SK-N-SH (cell line): Measurements from ENCODE around the gene RICTOR. TPM values are rescaled to one million over a fixed set of nuclear protein-coding genes. Genes with fewer than 3 reads are reported as not detected.

Experiments used
- CTCF ChIA-PET: fragments of 300-600, 350-600 bp; formaldehyde crosslinking; extraction: SDS; loops from one replicate; lab custom pipeline; 2021; lab: Yijun Ruan, JAX
- POLR2A ChIA-PET: fragments of 350-600 bp; sonication (Branson Sonifier 250); formaldehyde crosslinking; extraction: SDS; loops from one replicate; lab custom pipeline; 2020; ENCODE audit warnings: antibody characterized with exemption, inconsistent platforms; lab: Yijun Ruan, JAX
- DNase-seq: peaks from one replicate; pipeline ENCODE4 v3.0.0; 2012
- H2AFZ ChIP-seq: fragments of 200-600 bp; sonication (generic); 2 replicates; pipeline ENCODE4 v1.8.1; 2016; ENCODE audit warnings: antibody characterized with exemption, mild to moderate bottlenecking, low read depth
- H3F3A ChIP-seq: fragments of 200-600 bp; sonication (generic); replicated peaks from 2 replicates; pipeline ENCODE3; 2016; ENCODE audit warnings: antibody characterized with exemption, mild to moderate bottlenecking; ENCODE audit not compliant: insufficient read depth
- H3K27ac ChIP-seq, 2 experiments: fragments of 200-500 bp in 1 of 2; fragments of 200-600 bp in 1 of 2; sonication (Bioruptor generic) in 1 of 2; sonication (generic), shearing (Covaris generic) in 1 of 2; 2 replicates each; pipeline versions ENCODE4 v1.5.1 to v1.6.1; 2014 to 2016; ENCODE audit warnings: low read depth in 2 of 2, inconsistent platforms in 1 of 2, low read length in 1 of 2, mild to moderate bottlenecking in 1 of 2, mixed read lengths in 1 of 2
- H3K27me3 ChIP-seq: fragments of 200-600 bp; sonication (generic), shearing (Covaris generic); 2 replicates; pipeline ENCODE4 v1.6.1; 2016; ENCODE audit warnings: mixed run types; ENCODE audit not compliant: insufficient read depth
- H3K36me3 ChIP-seq, 2 experiments: fragments of 200-500 bp in 1 of 2; fragments of 200-600 bp in 1 of 2; sonication (Bioruptor generic) in 1 of 2; sonication (generic) in 1 of 2; replicated peaks in 1 of 2; 2 replicates each; pipeline versions ENCODE3 to v1.5.1; 2014 to 2016; ENCODE audit warnings: low read length in 1 of 2, mild to moderate bottlenecking in 1 of 2; ENCODE audit not compliant: insufficient read depth in 2 of 2, control insufficient read depth in 1 of 2
- H3K4me1 ChIP-seq, 2 experiments: fragments of 200-500 bp in 1 of 2; fragments of 200-600 bp in 1 of 2; sonication (Bioruptor generic) in 1 of 2; sonication (generic), shearing (Covaris generic) in 1 of 2; 2 replicates each; pipeline versions ENCODE4 v1.5.1 to v1.6.1; 2014 to 2016; ENCODE audit warnings: low read depth in 1 of 2, low read length in 1 of 2, mixed run types in 1 of 2; ENCODE audit not compliant: insufficient read depth in 2 of 2, control insufficient read depth in 1 of 2
- H3K4me2 ChIP-seq: fragments of 200-600 bp; sonication (generic), shearing (Covaris generic); 2 replicates; pipeline ENCODE4 v1.6.1; 2017; ENCODE audit warnings: mixed run types
- H3K4me3 ChIP-seq, 2 experiments: fragments of 200-500 bp in 1 of 2; fragments of 200-600 bp in 1 of 2; sonication (Bioruptor generic) in 1 of 2; sonication (generic), shearing (Covaris generic) in 1 of 2; 2 replicates each; pipeline versions ENCODE4 v1.5.1 to v1.8.1; 2014 to 2016; ENCODE audit warnings: low read depth in 2 of 2, inconsistent platforms in 1 of 2, low read length in 1 of 2, mild to moderate bottlenecking in 1 of 2, mixed read lengths in 1 of 2, moderate library complexity in 1 of 2
- H3K79me2 ChIP-seq: fragments of 200-600 bp; sonication (generic); 2 replicates; pipeline ENCODE4 v1.8.1; 2017; ENCODE audit warnings: mild to moderate bottlenecking; ENCODE audit not compliant: insufficient read depth
- H3K9ac ChIP-seq: fragments of 200-600 bp; sonication (generic); 2 replicates; pipeline ENCODE4 v1.6.1; 2017; ENCODE audit warnings: mixed run types
- H3K9me2 ChIP-seq: fragments of 200-600 bp; sonication (generic); 2 replicates; pipeline ENCODE4 v1.6.1; 2017; ENCODE audit warnings: mixed run types
- H3K9me3 ChIP-seq: fragments of 200-600 bp; sonication (generic); 2 replicates; pipeline ENCODE4 v1.6.1; 2017; ENCODE audit warnings: mixed run types, mild to moderate bottlenecking, moderate library complexity
- H4K20me1 ChIP-seq: fragments of 200-600 bp; sonication (generic); 2 replicates; pipeline ENCODE4 v1.6.1; 2017; ENCODE audit warnings: mild to moderate bottlenecking, mixed run types; ENCODE audit not compliant: insufficient read depth
- ELF1 ChIP-seq: IDR thresholded peaks from 2 replicates; pipeline ENCODE4 v1.4.0; 2012
- FOSL2 ChIP-seq: IDR thresholded peaks from 2 replicates; pipeline ENCODE4 v1.4.0; 2012; ENCODE audit warnings: low read depth, mild to moderate bottlenecking, moderate library complexity, borderline replicate concordance
- FOXJ3 ChIP-seq: sonication (generic); formaldehyde crosslinking; IDR thresholded peaks from 2 replicates; pipeline ENCODE4 v1.5.1; 2020; ENCODE audit warnings: mild to moderate bottlenecking, missing genetic modification reagents
- JUND ChIP-seq: IDR thresholded peaks from 2 replicates; pipeline ENCODE4 v1.4.0; 2012
- MXI1 ChIP-seq: IDR thresholded peaks from 2 replicates; pipeline ENCODE4 v1.6.1; 2012; ENCODE audit warnings: mild to moderate bottlenecking, low read depth, low read length, improper control_type of control experiment
- NRF1 ChIP-seq: IDR thresholded peaks from 2 replicates; pipeline ENCODE4 v1.6.1; 2012; ENCODE audit warnings: low read depth, mild to moderate bottlenecking, low read length
- RAD21 ChIP-seq: IDR thresholded peaks from 2 replicates; pipeline ENCODE4 v1.6.1; 2012; ENCODE audit warnings: mild to moderate bottlenecking, low read length
- RCOR1 ChIP-seq: fragments of 150-350 bp; IDR thresholded peaks from 2 replicates; pipeline ENCODE4 v1.6.1; 2017; ENCODE audit warnings: antibody characterized with exemption, low read length
- RXRA ChIP-seq: IDR thresholded peaks from 2 replicates; pipeline ENCODE4 v1.4.0; 2012; ENCODE audit warnings: low read depth, mild to moderate bottlenecking, borderline replicate concordance
- SIN3A ChIP-seq: IDR thresholded peaks from 2 replicates; pipeline ENCODE4 v1.6.1; 2012; ENCODE audit warnings: low read depth, mild to moderate bottlenecking, low read length, moderate library complexity, borderline replicate concordance
- SMC3 ChIP-seq: IDR thresholded peaks from 2 replicates; pipeline ENCODE4 v1.6.1; 2012; ENCODE audit warnings: low read depth, low read length, improper control_type of control experiment
- TEAD4 ChIP-seq: IDR thresholded peaks from 2 replicates; pipeline ENCODE4 v1.4.0; 2012; ENCODE audit warnings: mild to moderate bottlenecking, borderline replicate concordance; ENCODE audit not compliant: insufficient read depth
- USF1 ChIP-seq: IDR thresholded peaks from 2 replicates; pipeline ENCODE4 v1.4.0; 2012; ENCODE audit warnings: low read depth, borderline replicate concordance
- YY1 ChIP-seq: IDR thresholded peaks from 2 replicates; pipeline ENCODE4 v1.4.0; 2012; ENCODE audit warnings: low read depth, mild to moderate bottlenecking
- WGBS: methylation state at CpG from one replicate; pipeline ENCODE4 v1.1.6; 2017; ENCODE audit warnings: low lambda C conversion rate; 5-methylcytosine and 5-hydroxymethylcytosine counted together
- polyA plus RNA-seq, 3 experiments: library from polyadenylated mRNA; depleted of rRNA; stranded (reverse); fragments of >200 nt; gene quantifications; 2 replicates each; pipeline ENCODE4 v1.2.3, GENCODE V29; 2012
- TF ChIP-seq, protein P1 (sequence below): IDR thresholded peaks from 2 replicates; pipeline ENCODE4; 2012
- TF ChIP-seq, protein P2 (sequence below): fragments of 150-350 bp; IDR thresholded peaks from 2 replicates; pipeline ENCODE4 v1.6.1; 2017; ENCODE audit warnings: antibody characterized with exemption, low read length, low read depth, borderline replicate concordance
- TF ChIP-seq, protein P3 (sequence below): fragments of 200-600 bp; sonication (generic); IDR thresholded peaks from 2 replicates; pipeline ENCODE4 v1.6.1; 2017; ENCODE audit warnings: antibody characterized with exemption, mild to moderate bottlenecking, moderate library complexity

The RICTOR gene
- polyA plus RNA-seq, 1 of the 3 experiments (the other 2 are of a cell fraction), result 1.6 TPM

DNA sequence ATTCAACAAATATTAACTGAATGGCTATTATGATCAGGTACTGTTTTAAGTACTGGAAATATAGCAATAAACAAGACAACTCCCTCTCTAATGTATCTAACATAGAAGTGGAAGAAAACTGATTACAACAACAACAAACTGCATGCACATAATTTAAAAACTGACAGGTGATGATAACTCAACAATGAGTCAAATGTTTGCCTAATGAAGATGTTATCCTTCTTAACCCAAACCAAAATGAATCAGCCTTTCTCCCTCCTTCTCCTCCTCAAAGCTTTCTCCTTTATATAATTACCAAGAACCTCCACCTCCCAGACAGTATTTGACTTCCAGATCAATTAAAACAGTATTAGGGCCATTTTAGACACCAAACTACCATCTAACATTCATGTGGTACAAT lies 49.3 kb downstream of the RICTOR start:
- H3K4me3 ChIP-seq, result no peak overlapping the region
- TF ChIP-seq, protein P1, sequence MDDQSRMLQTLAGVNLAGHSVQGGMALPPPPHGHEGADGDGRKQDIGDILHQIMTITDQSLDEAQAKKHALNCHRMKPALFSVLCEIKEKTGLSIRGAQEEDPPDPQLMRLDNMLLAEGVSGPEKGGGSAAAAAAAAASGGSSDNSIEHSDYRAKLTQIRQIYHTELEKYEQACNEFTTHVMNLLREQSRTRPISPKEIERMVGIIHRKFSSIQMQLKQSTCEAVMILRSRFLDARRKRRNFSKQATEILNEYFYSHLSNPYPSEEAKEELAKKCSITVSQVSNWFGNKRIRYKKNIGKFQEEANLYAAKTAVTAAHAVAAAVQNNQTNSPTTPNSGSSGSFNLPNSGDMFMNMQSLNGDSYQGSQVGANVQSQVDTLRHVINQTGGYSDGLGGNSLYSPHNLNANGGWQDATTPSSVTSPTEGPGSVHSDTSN, result peak; percentile 51
- TF ChIP-seq TEAD4, result no peak
- TF ChIP-seq, all 33 proteins: peak for 1
- Histone ChIP-seq H3K79me2 (peaks cover 31% of the 10 kb centered on the region), H3K4me1 (peaks cover 0 to 4% of the 10 kb centered on the region in 2 experiments; a peak in 2 of 4 replicates), H3K27me3 (no peaks in the 10 kb centered on the region), H3K36me3 (peaks cover 6 to 20% of the 10 kb centered on the region in 2 experiments), H3K9me2 (no peaks in the 10 kb centered on the region), H3K4me2 (no peak overlapping the region), H3K9me3 (peaks cover 6% of the 10 kb centered on the region; the same call in 1 of the 2 replicates), H3K27ac (no peak overlapping the region), H3F3A (no peaks in the 10 kb centered on the region), H2AFZ (no peak overlapping the region), H4K20me1 (peaks cover 18% of the 10 kb centered on the region), H3K9ac (no peak overlapping the region)
- POLR2A ChIA-PET, result no interaction called here
- no peak for DNase-seq
- CTCF ChIA-PET, result no interaction called here

GRCh38 chr5:39024005-39024404 lies 50.2 kb downstream of the RICTOR start:
- DNase-seq, result no peak
- no peaks in the 10 kb centered on the region for H3K9me2 ChIP-seq
- H3K4me1 ChIP-seq, result peaks cover 0 to 4% of the 10 kb centered on the region in 2 experiments; a peak in 2 of 4 replicates
- no peak overlapping the region for H3K4me2 ChIP-seq
- H3K36me3 ChIP-seq, result peaks cover 5 to 14% of the 10 kb centered on the region in 2 experiments
- no peaks in the 10 kb centered on the region for H3K27me3 ChIP-seq
- no peak overlapping the region for H2AFZ ChIP-seq
- no peaks in the 10 kb centered on the region for H3F3A ChIP-seq
- no peak overlapping the region for H3K27ac ChIP-seq
- H3K9me3 ChIP-seq, result peaks cover 6% of the 10 kb centered on the region; the same call in 1 of the 2 replicates
- H3K79me2 ChIP-seq, result peaks cover 26% of the 10 kb centered on the region
- H4K20me1 ChIP-seq, result peaks cover 18% of the 10 kb centered on the region
- ChIA-PET POLR2A (no interaction called here), CTCF (no interaction called here)
- no peak overlapping the region for H3K9ac ChIP-seq
- TF ChIP-seq, protein P2, sequence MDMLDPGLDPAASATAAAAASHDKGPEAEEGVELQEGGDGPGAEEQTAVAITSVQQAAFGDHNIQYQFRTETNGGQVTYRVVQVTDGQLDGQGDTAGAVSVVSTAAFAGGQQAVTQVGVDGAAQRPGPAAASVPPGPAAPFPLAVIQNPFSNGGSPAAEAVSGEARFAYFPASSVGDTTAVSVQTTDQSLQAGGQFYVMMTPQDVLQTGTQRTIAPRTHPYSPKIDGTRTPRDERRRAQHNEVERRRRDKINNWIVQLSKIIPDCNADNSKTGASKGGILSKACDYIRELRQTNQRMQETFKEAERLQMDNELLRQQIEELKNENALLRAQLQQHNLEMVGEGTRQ, result no peak
- TF ChIP-seq, protein P3, sequence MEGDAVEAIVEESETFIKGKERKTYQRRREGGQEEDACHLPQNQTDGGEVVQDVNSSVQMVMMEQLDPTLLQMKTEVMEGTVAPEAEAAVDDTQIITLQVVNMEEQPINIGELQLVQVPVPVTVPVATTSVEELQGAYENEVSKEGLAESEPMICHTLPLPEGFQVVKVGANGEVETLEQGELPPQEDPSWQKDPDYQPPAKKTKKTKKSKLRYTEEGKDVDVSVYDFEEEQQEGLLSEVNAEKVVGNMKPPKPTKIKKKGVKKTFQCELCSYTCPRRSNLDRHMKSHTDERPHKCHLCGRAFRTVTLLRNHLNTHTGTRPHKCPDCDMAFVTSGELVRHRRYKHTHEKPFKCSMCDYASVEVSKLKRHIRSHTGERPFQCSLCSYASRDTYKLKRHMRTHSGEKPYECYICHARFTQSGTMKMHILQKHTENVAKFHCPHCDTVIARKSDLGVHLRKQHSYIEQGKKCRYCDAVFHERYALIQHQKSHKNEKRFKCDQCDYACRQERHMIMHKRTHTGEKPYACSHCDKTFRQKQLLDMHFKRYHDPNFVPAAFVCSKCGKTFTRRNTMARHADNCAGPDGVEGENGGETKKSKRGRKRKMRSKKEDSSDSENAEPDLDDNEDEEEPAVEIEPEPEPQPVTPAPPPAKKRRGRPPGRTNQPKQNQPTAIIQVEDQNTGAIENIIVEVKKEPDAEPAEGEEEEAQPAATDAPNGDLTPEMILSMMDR, result no peak
- no peak for TF ChIP-seq NRF1
- TF ChIP-seq SIN3A, result no peak
- no peak for TF ChIP-seq MXI1
- TF ChIP-seq RAD21, result no peak
- no peak for TF ChIP-seq FOXJ3
- TF ChIP-seq YY1, result no peak
- TF ChIP-seq SMC3, result no peak
- TF ChIP-seq RCOR1, result no peak
- no peak for TF ChIP-seq FOSL2
- no peak for TF ChIP-seq RXRA
- no peak for TF ChIP-seq ELF1
- TF ChIP-seq JUND, result no peak
- TF ChIP-seq USF1, result no peak
- H3K4me3 ChIP-seq, result no peak overlapping the region
- WGBS, result 91% methylated on average over 7 of the region's 7 CpGs
